ENCODE data around the gene ERVH48-1.
"Not testable (repeated sequence)": the region's sequence is repeated elsewhere in the genome, so short reads cannot be mapped to it uniquely, and the experiment has no call there.

Gene ERVH48-1

GRCh38 chr21:42956824-42957630, 31.6 kb upstream of the ERVH48-1 start:
- peaks cover 18% of the 10 kb centered on the region for H3K4me1 ChIP-seq (ENCODE audit: insufficient read depth, low read length)
- H3K36me3 ChIP-seq (ENCODE audit: insufficient read depth, low read length): no peaks in the 10 kb centered on the region
- no peak overlapping the region; the same call in 1 of the 2 replicates for H3K9ac ChIP-seq (ENCODE audit: low read depth, low read length)

GRCh38 chr21:42951193-42951592, 25.8 kb upstream of the ERVH48-1 start:
- not testable (repeated sequence) for H3K9me3 ChIP-seq (ENCODE audit: control insufficient read depth, insufficient read depth, low read length); H3K36me3 ChIP-seq (ENCODE audit: insufficient read depth, low read length)

More at GRCh38 chr21:42956824-42957630, 31.6 kb upstream of the ERVH48-1 start:
- no peaks in the 10 kb centered on the region for H3K9me3 ChIP-seq (ENCODE audit: control insufficient read depth, insufficient read depth, low read length)

GRCh38 chr21:42949094-42949755, 23.8 kb upstream of the ERVH48-1 start:
- not testable (repeated sequence) for H3K36me3 ChIP-seq (ENCODE audit: insufficient read depth, low read length); H3K4me1 ChIP-seq (ENCODE audit: insufficient read depth, low read length); H3K9ac ChIP-seq (ENCODE audit: low read depth, low read length); H3K9me3 ChIP-seq (ENCODE audit: control insufficient read depth, insufficient read depth, low read length)

More at GRCh38 chr21:42951193-42951592, 25.8 kb upstream of the ERVH48-1 start:
- H3K9ac ChIP-seq (ENCODE audit: low read depth, low read length); H3K4me1 ChIP-seq (ENCODE audit: insufficient read depth, low read length): not testable (repeated sequence)

GRCh38 chr21:42942244-42942643, 16.8 kb upstream of the ERVH48-1 start:
- no peaks in the 10 kb centered on the region for H3K36me3 ChIP-seq (ENCODE audit: insufficient read depth, low read length)
- no peak overlapping the region for H3K9ac ChIP-seq (ENCODE audit: low read depth, low read length)
- no peaks in the 10 kb centered on the region; the same call in 1 of the 2 replicates for H3K9me3 ChIP-seq (ENCODE audit: control insufficient read depth, insufficient read depth, low read length)
- peaks cover 14% of the 10 kb centered on the region for H3K4me1 ChIP-seq (ENCODE audit: insufficient read depth, low read length)

- Histone ChIP-seq H3K36me3 (ENCODE audit: insufficient read depth, low read length) (no peaks in the 10 kb centered on the region), H3K9ac (ENCODE audit: low read depth, low read length) (no peak overlapping the region), H3K9me3 (ENCODE audit: control insufficient read depth, insufficient read depth, low read length) (no peaks in the 10 kb centered on the region; the same call in 1 of the 2 replicates), H3K4me1 (ENCODE audit: insufficient read depth, low read length) (peaks cover 18% of the 10 kb centered on the region)
Observed at GRCh38 chr21:42941696-42942085, 16.3 kb upstream of the ERVH48-1 start.

GRCh38 chr21:42939582-42940413, 14.4 kb upstream of the ERVH48-1 start:
- Histone ChIP-seq H3K9ac (ENCODE audit: low read depth, low read length) (no peak overlapping the region), H3K4me1 (ENCODE audit: insufficient read depth, low read length) (peaks cover 22% of the 10 kb centered on the region), H3K9me3 (ENCODE audit: control insufficient read depth, insufficient read depth, low read length) (no peaks in the 10 kb centered on the region; the same call in 1 of the 2 replicates), H3K36me3 (ENCODE audit: insufficient read depth, low read length) (no peaks in the 10 kb centered on the region)

GRCh38 chr21:42938606-42938995, 13.2 kb upstream of the ERVH48-1 start:
- not testable (repeated sequence) for H3K9me3 ChIP-seq (ENCODE audit: control insufficient read depth, insufficient read depth, low read length); H3K36me3 ChIP-seq (ENCODE audit: insufficient read depth, low read length); H3K9ac ChIP-seq (ENCODE audit: low read depth, low read length)
- peaks cover 22% of the 10 kb centered on the region for H3K4me1 ChIP-seq (ENCODE audit: insufficient read depth, low read length)

GRCh38 chr21:42937960-42938605, 12.7 kb upstream of the ERVH48-1 start:
- peaks cover 22% of the 10 kb centered on the region for H3K4me1 ChIP-seq (ENCODE audit: insufficient read depth, low read length)
- H3K9ac ChIP-seq (ENCODE audit: low read depth, low read length): no peak overlapping the region
- no peaks in the 10 kb centered on the region; the same call in 1 of the 2 replicates for H3K9me3 ChIP-seq (ENCODE audit: control insufficient read depth, insufficient read depth, low read length)
- no peaks in the 10 kb centered on the region for H3K36me3 ChIP-seq (ENCODE audit: insufficient read depth, low read length)

- Histone ChIP-seq H3K9ac (ENCODE audit: low read depth, low read length) (peak overlapping the region; percentile 17; the same call in 1 of the 2 replicates), H3K4me1 (ENCODE audit: insufficient read depth, low read length) (peaks cover 22% of the 10 kb centered on the region)
- H3K9me3 ChIP-seq (ENCODE audit: control insufficient read depth, insufficient read depth, low read length); H3K36me3 ChIP-seq (ENCODE audit: insufficient read depth, low read length): not testable (repeated sequence)
Observed at GRCh38 chr21:42937034-42937940, 11.9 kb upstream of the ERVH48-1 start.

GRCh38 chr21:42936360-42936759, 10.9 kb upstream of the ERVH48-1 start:
- H3K9me3 ChIP-seq (ENCODE audit: control insufficient read depth, insufficient read depth, low read length); H3K9ac ChIP-seq (ENCODE audit: low read depth, low read length); H3K36me3 ChIP-seq (ENCODE audit: insufficient read depth, low read length): not testable (repeated sequence)
- peaks cover 26% of the 10 kb centered on the region for H3K4me1 ChIP-seq (ENCODE audit: insufficient read depth, low read length)

GRCh38 chr21:42933973-42934372, 8.5 kb upstream of the ERVH48-1 start:
- H3K4me1 ChIP-seq (ENCODE audit: insufficient read depth, low read length): peaks cover 29% of the 10 kb centered on the region
- not testable (repeated sequence) for H3K36me3 ChIP-seq (ENCODE audit: insufficient read depth, low read length); H3K9me3 ChIP-seq (ENCODE audit: control insufficient read depth, insufficient read depth, low read length); H3K9ac ChIP-seq (ENCODE audit: low read depth, low read length)

- not testable (repeated sequence) for H3K36me3 ChIP-seq (ENCODE audit: insufficient read depth, low read length); H3K9me3 ChIP-seq (ENCODE audit: control insufficient read depth, insufficient read depth, low read length); H3K9ac ChIP-seq (ENCODE audit: low read depth, low read length)
- peaks cover 24% of the 10 kb centered on the region for H3K4me1 ChIP-seq (ENCODE audit: insufficient read depth, low read length)
Observed at GRCh38 chr21:42933137-42933970, 7.9 kb upstream of the ERVH48-1 start.

All from ES-I3 (cell line).